SH-SY5Y (cell line): ENCODE data around the gene PWWP2B.

ENCODE experiments used
- GATA2 ChIP-seq: IDR thresholded peaks from 2 replicates; pipeline ENCODE4 v1.6.1; 2011; ENCODE audit warnings: mild to moderate bottlenecking, low read depth, low read length
- GATA3 ChIP-seq: IDR thresholded peaks from 2 replicates; pipeline ENCODE4 v1.6.1; 2011; ENCODE audit warnings: low read depth, mild to moderate bottlenecking, low read length, moderate library complexity

- TF ChIP-seq GATA3 (no peak), GATA2 (no peak)
Measured at GRCh38 chr10:132427939-132428367, 31.0 kb downstream of the PWWP2B start.
